SK-N-SH (cell line): ENCODE data around the gene STH. TPM values are rescaled to one million over a fixed set of nuclear protein-coding genes. Genes with fewer than 3 reads are reported as not detected.

Experiments used
- CTCF ChIA-PET: fragments of 300-600, 350-600 bp; formaldehyde crosslinking; extraction: SDS; loops from one replicate; lab custom pipeline; 2021; lab: Yijun Ruan, JAX
- POLR2A ChIA-PET: fragments of 350-600 bp; sonication (Branson Sonifier 250); formaldehyde crosslinking; extraction: SDS; loops from one replicate; lab custom pipeline; 2020; ENCODE audit warnings: antibody characterized with exemption, inconsistent platforms; lab: Yijun Ruan, JAX
- DNase-seq: peaks from one replicate; pipeline ENCODE4 v3.0.0; 2012
- H2AFZ ChIP-seq: fragments of 200-600 bp; sonication (generic); 2 replicates; pipeline ENCODE4 v1.8.1; 2016; ENCODE audit warnings: antibody characterized with exemption, mild to moderate bottlenecking, low read depth
- H3F3A ChIP-seq: fragments of 200-600 bp; sonication (generic); replicated peaks from 2 replicates; pipeline ENCODE3; 2016; ENCODE audit warnings: antibody characterized with exemption, mild to moderate bottlenecking; ENCODE audit not compliant: insufficient read depth
- H3K27ac ChIP-seq, 2 experiments: fragments of 200-500 bp in 1 of 2; fragments of 200-600 bp in 1 of 2; sonication (Bioruptor generic) in 1 of 2; sonication (generic), shearing (Covaris generic) in 1 of 2; 2 replicates each; pipeline versions ENCODE4 v1.5.1 to v1.6.1; 2014 to 2016; ENCODE audit warnings: low read depth in 2 of 2, inconsistent platforms in 1 of 2, low read length in 1 of 2, mild to moderate bottlenecking in 1 of 2, mixed read lengths in 1 of 2
- H3K27me3 ChIP-seq: fragments of 200-600 bp; sonication (generic), shearing (Covaris generic); 2 replicates; pipeline ENCODE4 v1.6.1; 2016; ENCODE audit warnings: mixed run types; ENCODE audit not compliant: insufficient read depth
- H3K36me3 ChIP-seq, 2 experiments: fragments of 200-500 bp in 1 of 2; fragments of 200-600 bp in 1 of 2; sonication (Bioruptor generic) in 1 of 2; sonication (generic) in 1 of 2; replicated peaks in 1 of 2; 2 replicates each; pipeline versions ENCODE3 to v1.5.1; 2014 to 2016; ENCODE audit warnings: low read length in 1 of 2, mild to moderate bottlenecking in 1 of 2; ENCODE audit not compliant: insufficient read depth in 2 of 2, control insufficient read depth in 1 of 2
- H3K4me1 ChIP-seq, 2 experiments: fragments of 200-500 bp in 1 of 2; fragments of 200-600 bp in 1 of 2; sonication (Bioruptor generic) in 1 of 2; sonication (generic), shearing (Covaris generic) in 1 of 2; 2 replicates each; pipeline versions ENCODE4 v1.5.1 to v1.6.1; 2014 to 2016; ENCODE audit warnings: low read depth in 1 of 2, low read length in 1 of 2, mixed run types in 1 of 2; ENCODE audit not compliant: insufficient read depth in 2 of 2, control insufficient read depth in 1 of 2
- H3K4me2 ChIP-seq: fragments of 200-600 bp; sonication (generic), shearing (Covaris generic); 2 replicates; pipeline ENCODE4 v1.6.1; 2017; ENCODE audit warnings: mixed run types
- H3K4me3 ChIP-seq, 2 experiments: fragments of 200-500 bp in 1 of 2; fragments of 200-600 bp in 1 of 2; sonication (Bioruptor generic) in 1 of 2; sonication (generic), shearing (Covaris generic) in 1 of 2; 2 replicates each; pipeline versions ENCODE4 v1.5.1 to v1.8.1; 2014 to 2016; ENCODE audit warnings: low read depth in 2 of 2, inconsistent platforms in 1 of 2, low read length in 1 of 2, mild to moderate bottlenecking in 1 of 2, mixed read lengths in 1 of 2, moderate library complexity in 1 of 2
- H3K79me2 ChIP-seq: fragments of 200-600 bp; sonication (generic); 2 replicates; pipeline ENCODE4 v1.8.1; 2017; ENCODE audit warnings: mild to moderate bottlenecking; ENCODE audit not compliant: insufficient read depth
- H3K9ac ChIP-seq: fragments of 200-600 bp; sonication (generic); 2 replicates; pipeline ENCODE4 v1.6.1; 2017; ENCODE audit warnings: mixed run types
- H3K9me2 ChIP-seq: fragments of 200-600 bp; sonication (generic); 2 replicates; pipeline ENCODE4 v1.6.1; 2017; ENCODE audit warnings: mixed run types
- H3K9me3 ChIP-seq: fragments of 200-600 bp; sonication (generic); 2 replicates; pipeline ENCODE4 v1.6.1; 2017; ENCODE audit warnings: mixed run types, mild to moderate bottlenecking, moderate library complexity
- H4K20me1 ChIP-seq: fragments of 200-600 bp; sonication (generic); 2 replicates; pipeline ENCODE4 v1.6.1; 2017; ENCODE audit warnings: mild to moderate bottlenecking, mixed run types; ENCODE audit not compliant: insufficient read depth
- CTCF ChIP-seq: fragments of 200-600 bp; sonication (generic); IDR thresholded peaks from 2 replicates; pipeline ENCODE4 v1.6.1; 2017; ENCODE audit warnings: antibody characterized with exemption, mild to moderate bottlenecking, moderate library complexity
- EP300 ChIP-seq, 2 experiments: IDR thresholded peaks; 2 replicates each; pipeline versions ENCODE4 v1.4.0 to v1.6.1; 2012; ENCODE audit warnings: borderline replicate concordance in 1 of 2, low read depth in 1 of 2, low read length in 1 of 2
- FOSL2 ChIP-seq: IDR thresholded peaks from 2 replicates; pipeline ENCODE4 v1.4.0; 2012; ENCODE audit warnings: low read depth, mild to moderate bottlenecking, moderate library complexity, borderline replicate concordance
- FOXJ3 ChIP-seq: sonication (generic); formaldehyde crosslinking; IDR thresholded peaks from 2 replicates; pipeline ENCODE4 v1.5.1; 2020; ENCODE audit warnings: mild to moderate bottlenecking, missing genetic modification reagents
- FOXM1 ChIP-seq: IDR thresholded peaks from 2 replicates; pipeline ENCODE4 v1.4.0; 2012; ENCODE audit warnings: low read depth, mild to moderate bottlenecking
- JUND ChIP-seq: IDR thresholded peaks from 2 replicates; pipeline ENCODE4 v1.4.0; 2012
- MEF2A ChIP-seq: IDR thresholded peaks from 2 replicates; pipeline ENCODE4 v1.4.0; 2012; ENCODE audit warnings: low read depth, borderline replicate concordance
- MXI1 ChIP-seq: IDR thresholded peaks from 2 replicates; pipeline ENCODE4 v1.6.1; 2012; ENCODE audit warnings: mild to moderate bottlenecking, low read depth, low read length, improper control_type of control experiment
- NRF1 ChIP-seq: IDR thresholded peaks from 2 replicates; pipeline ENCODE4 v1.6.1; 2012; ENCODE audit warnings: low read depth, mild to moderate bottlenecking, low read length
- RAD21 ChIP-seq: IDR thresholded peaks from 2 replicates; pipeline ENCODE4 v1.6.1; 2012; ENCODE audit warnings: mild to moderate bottlenecking, low read length
- RCOR1 ChIP-seq: fragments of 150-350 bp; IDR thresholded peaks from 2 replicates; pipeline ENCODE4 v1.6.1; 2017; ENCODE audit warnings: antibody characterized with exemption, low read length
- REST ChIP-seq: IDR thresholded peaks from 2 replicates; pipeline ENCODE4 v1.6.1; 2012; ENCODE audit warnings: mild to moderate bottlenecking, low read depth, low read length, moderate library complexity
- RXRA ChIP-seq: IDR thresholded peaks from 2 replicates; pipeline ENCODE4 v1.4.0; 2012; ENCODE audit warnings: low read depth, mild to moderate bottlenecking, borderline replicate concordance
- TAF1 ChIP-seq: IDR thresholded peaks from 2 replicates; pipeline ENCODE4 v1.6.1; 2012; ENCODE audit warnings: low read depth, mild to moderate bottlenecking, low read length, moderate library complexity, borderline replicate concordance
- TEAD4 ChIP-seq: IDR thresholded peaks from 2 replicates; pipeline ENCODE4 v1.4.0; 2012; ENCODE audit warnings: mild to moderate bottlenecking, borderline replicate concordance; ENCODE audit not compliant: insufficient read depth
- USF1 ChIP-seq: IDR thresholded peaks from 2 replicates; pipeline ENCODE4 v1.4.0; 2012; ENCODE audit warnings: low read depth, borderline replicate concordance
- USF2 ChIP-seq: fragments of 150-350 bp; IDR thresholded peaks from 2 replicates; pipeline ENCODE4 v1.6.1; 2017; ENCODE audit warnings: antibody characterized with exemption, low read length, low read depth, borderline replicate concordance
- YY1 ChIP-seq: IDR thresholded peaks from 2 replicates; pipeline ENCODE4 v1.4.0; 2012; ENCODE audit warnings: low read depth, mild to moderate bottlenecking
- ZBTB33 ChIP-seq: IDR thresholded peaks from 2 replicates; pipeline ENCODE4 v1.4.0; 2012; ENCODE audit warnings: low read depth, borderline replicate concordance
- WGBS: methylation state at CpG from one replicate; pipeline ENCODE4 v1.1.6; 2017; ENCODE audit warnings: low lambda C conversion rate; 5-methylcytosine and 5-hydroxymethylcytosine counted together
- polyA plus RNA-seq, 3 experiments: library from polyadenylated mRNA; depleted of rRNA; stranded (reverse); fragments of >200 nt; gene quantifications; 2 replicates each; pipeline ENCODE4 v1.2.3, GENCODE V29; 2012

The STH gene
- polyA plus RNA-seq, 1 of the 3 experiments (the other 2 are of a cell fraction), result not detected

GRCh38 chr17:46042246-46042645 lies 43.2 kb downstream of the STH start:
- no peak overlapping the region for H3K4me2 ChIP-seq
- H3K9ac ChIP-seq, result no peak overlapping the region
- no peaks in the 10 kb centered on the region for H3K9me2 ChIP-seq
- TF ChIP-seq FOXJ3 (CRISPR knock-in tag), result no peak
- no peak for TF ChIP-seq TAF1
- no peak for TF ChIP-seq NRF1
- 91% methylated on average over 2 of the region's 2 CpGs for WGBS
- ChIA-PET CTCF (interaction anchor here (0.7 to 4.7 kb wide), 11 partner anchors 9 to 402 kb away, joined by 3 to 58 read pairs (median 20); partner anchors contain the start of gene KANSL1), POLR2A (no interaction called here)
- H3K9me3 ChIP-seq, result no peaks in the 10 kb centered on the region
- H3F3A ChIP-seq, result peaks cover 13% of the 10 kb centered on the region
- H3K4me3 ChIP-seq, result no peak overlapping the region
- H3K4me1 ChIP-seq, result peaks cover 4 to 28% of the 10 kb centered on the region in 2 experiments; a peak in 3 of 4 replicates
- peaks cover 76 to 85% of the 10 kb centered on the region in 2 experiments for H3K36me3 ChIP-seq
- no peaks in the 10 kb centered on the region for H3K27me3 ChIP-seq
- H4K20me1 ChIP-seq, result 0 out of 2 replicates have a peak, but pooled peaks cover 8% of the 10 kb centered on the region
- H2AFZ ChIP-seq, result no peak overlapping the region
- no peak for DNase-seq
- H3K27ac ChIP-seq, result peak overlapping the region in 1 of 2 experiments; percentile 1; a peak in 1 of 4 replicates
- H3K79me2 ChIP-seq, result peaks cover 42% of the 10 kb centered on the region

- peaks cover 4 to 25% of the 10 kb centered on the region in 2 experiments; a peak in 3 of 4 replicates for H3K4me1 ChIP-seq
- no peak for TF ChIP-seq FOXM1
- no peak for TF ChIP-seq YY1
- no peak for TF ChIP-seq RAD21
- no peak for TF ChIP-seq RXRA
- no peak for TF ChIP-seq EP300 (IDR thresholded peaks at IDR 0.05; ENCODE audit: borderline replicate concordance in 1 of 2, low read depth in 1 of 2, low read length in 1 of 2)
- TF ChIP-seq CTCF, result no peak
- no peak for TF ChIP-seq JUND
- no peak for TF ChIP-seq NRF1
- TF ChIP-seq ZBTB33, result no peak
- no peak for TF ChIP-seq RCOR1
- no peak for TF ChIP-seq USF1
- TF ChIP-seq USF2, result no peak
- no peak for TF ChIP-seq FOSL2
- no peak for TF ChIP-seq TEAD4
- no peak for TF ChIP-seq REST
- TF ChIP-seq MXI1, result no peak
- no peak for TF ChIP-seq MEF2A
These were observed 43.9 kb downstream of the STH start for GRCh38 chr17:46042925-46043324.

More at GRCh38 chr17:46042925-46043324, 43.9 kb downstream of the STH start:
- POLR2A ChIA-PET, result no interaction called here
- Histone ChIP-seq H3F3A (peaks cover 13% of the 10 kb centered on the region), H3K9me2 (no peaks in the 10 kb centered on the region), H3K27me3 (no peaks in the 10 kb centered on the region), H3K4me3 (no peak overlapping the region), H3K27ac (no peak overlapping the region), H3K9ac (no peak overlapping the region), H4K20me1 (0 out of 2 replicates have a peak, but pooled peaks cover 8% of the 10 kb centered on the region), H2AFZ (no peak overlapping the region), H3K9me3 (no peaks in the 10 kb centered on the region), H3K79me2 (peaks cover 40% of the 10 kb centered on the region), H3K36me3 (peaks cover 76 to 82% of the 10 kb centered on the region in 2 experiments), H3K4me2 (no peak overlapping the region)
- no peak for DNase-seq
- 96% methylated on average over 3 of the region's 3 CpGs for WGBS
- CTCF ChIA-PET, result interaction anchor here (0.6 to 4.7 kb wide), 14 partner anchors 10 to 796 kb away, joined by 3 to 58 read pairs (median 8); partner anchors contain the start of gene KANSL1
